Trophoblast cell (in vitro differentiated cells and primary cell): ENCODE data around the gene MLN.
A peak's percentile ranks its signal among the peaks of the same experiment; 100 is the strongest.

ENCODE experiments used
- DNase-seq, 2 donors: peaks; one replicate each; pipeline ENCODE4 v3.0.0-alpha.2; 2016
- H2AFZ ChIP-seq: 2 replicates; pipeline ENCODE4 v1.6.1; 2013; ENCODE audit warnings: low read length, moderate library complexity, mild to moderate bottlenecking; ENCODE audit not compliant: insufficient read depth, poor library complexity
- H2AK5ac ChIP-seq: 2 replicates; pipeline ENCODE4 v1.6.1; 2013; ENCODE audit warnings: mild to moderate bottlenecking, low read length
- H2BK120ac ChIP-seq: 2 replicates; pipeline ENCODE4 v1.6.1; 2013; ENCODE audit warnings: low read length, mild to moderate bottlenecking, moderate library complexity; ENCODE audit not compliant: insufficient read depth, poor library complexity
- H2BK12ac ChIP-seq: 2 replicates; pipeline ENCODE4 v1.6.1; 2013; ENCODE audit warnings: mild to moderate bottlenecking, low read length, moderate library complexity
- H2BK5ac ChIP-seq: 2 replicates; pipeline ENCODE4 v1.6.1; 2013; ENCODE audit warnings: low read length, low read depth, moderate library complexity, mild to moderate bottlenecking; ENCODE audit not compliant: poor library complexity
- H3K14ac ChIP-seq: 2 replicates; pipeline ENCODE4 v1.6.1; 2013; ENCODE audit warnings: mild to moderate bottlenecking, low read length
- H3K18ac ChIP-seq: 2 replicates; pipeline ENCODE4 v1.6.1; 2013; ENCODE audit warnings: mild to moderate bottlenecking, low read length
- H3K23ac ChIP-seq: 2 replicates; pipeline ENCODE4 v1.6.1; 2013; ENCODE audit warnings: low read length
- H3K27ac ChIP-seq: 2 replicates; pipeline ENCODE4 v1.5.1; 2013; ENCODE audit warnings: low read depth, mild to moderate bottlenecking, inconsistent platforms, low read length, moderate library complexity
- H3K27me3 ChIP-seq: 2 replicates; pipeline ENCODE4 v1.6.1; 2013; ENCODE audit warnings: inconsistent platforms, mild to moderate bottlenecking, low read length, moderate library complexity; ENCODE audit not compliant: insufficient read depth
- H3K36me3 ChIP-seq, 2 experiments: 1 replicate in 1 of 2; 2 replicates in 1 of 2; pipeline ENCODE4 v1.6.1; 2013; ENCODE audit warnings: low read length in 2 of 2, mild to moderate bottlenecking in 2 of 2, moderate library complexity in 1 of 2; ENCODE audit not compliant: insufficient read depth in 2 of 2, control insufficient read depth in 1 of 2
- H3K4ac ChIP-seq: 2 replicates; pipeline ENCODE4 v1.6.1; 2013; ENCODE audit warnings: low read depth, mild to moderate bottlenecking, low read length, moderate library complexity
- H3K4me1 ChIP-seq, 2 experiments: 1 replicate in 1 of 2; 2 replicates in 1 of 2; pipeline ENCODE4 v1.6.1; 2013; ENCODE audit warnings: low read length in 2 of 2, mild to moderate bottlenecking in 2 of 2, moderate library complexity in 1 of 2; ENCODE audit not compliant: insufficient read depth in 2 of 2, control insufficient read depth in 1 of 2
- H3K4me2 ChIP-seq: 2 replicates; pipeline ENCODE4 v1.6.1; 2013; ENCODE audit warnings: inconsistent platforms, mild to moderate bottlenecking, low read length, moderate library complexity
- H3K4me3 ChIP-seq: 2 replicates; pipeline ENCODE4 v1.5.1; 2013; ENCODE audit warnings: mild to moderate bottlenecking, low read depth, low read length, inconsistent platforms
- H3K79me1 ChIP-seq: one replicate; pipeline ENCODE4 v1.6.1; 2013; ENCODE audit warnings: low read length
- H3K79me2 ChIP-seq: 2 replicates; pipeline ENCODE4 v1.6.1; 2013; ENCODE audit warnings: low read length, mild to moderate bottlenecking; ENCODE audit not compliant: control insufficient read depth, insufficient read depth, poor library complexity
- H3K9ac ChIP-seq: 2 replicates; pipeline ENCODE4 v1.6.1; 2013; ENCODE audit warnings: mild to moderate bottlenecking, low read length
- H3K9me3 ChIP-seq: 2 replicates; pipeline ENCODE4 v1.6.1; 2013; ENCODE audit warnings: low read depth, mild to moderate bottlenecking, control low read depth, inconsistent platforms, low read length; ENCODE audit not compliant: insufficient read depth
- H4K12ac ChIP-seq: 2 replicates; pipeline ENCODE4 v1.6.1; 2013; ENCODE audit warnings: low read depth, mild to moderate bottlenecking, low read length, moderate library complexity
- H4K8ac ChIP-seq: 2 replicates; pipeline ENCODE4 v1.6.1; 2013; ENCODE audit warnings: low read depth, mild to moderate bottlenecking, low read length, moderate library complexity
- H4K91ac ChIP-seq: one replicate; pipeline ENCODE4 v1.6.1; 2013; ENCODE audit warnings: low read depth, mild to moderate bottlenecking, low read length, moderate library complexity
- WGBS: extraction: QIAGEN DNeasy Blood & Tissue Kit; methylation state at CpG from one replicate; pipeline ENCODE4 v1.1.7; 2013; ENCODE audit warnings: missing lambda C conversion rate; ENCODE audit not compliant: insufficient read length, insufficient coverage; ENCODE audit errors: extremely low coverage; 5-methylcytosine and 5-hydroxymethylcytosine counted together

MLN gene

GRCh38 chr6:33786736-33787135, 17.1 kb downstream of the MLN start:
- H3K79me2 ChIP-seq, result peaks cover 9% of the 10 kb centered on the region
- no peak for DNase-seq
- no peak overlapping the region for H3K4me3 ChIP-seq
- peaks cover 17 to 23% of the 10 kb centered on the region in 2 experiments for H3K4me1 ChIP-seq
- no peak overlapping the region for H4K12ac ChIP-seq
- no peak overlapping the region for H2BK12ac ChIP-seq
- H3K27ac ChIP-seq, result no peak overlapping the region
- H2AK5ac ChIP-seq, result no peak overlapping the region
- H2AFZ ChIP-seq, result no peak overlapping the region
- H4K91ac ChIP-seq, result no peak overlapping the region
- no peak overlapping the region for H3K23ac ChIP-seq
- H3K14ac ChIP-seq, result no peak overlapping the region
- peaks cover 18% of the 10 kb centered on the region for H3K79me1 ChIP-seq
- no peak overlapping the region for H3K18ac ChIP-seq
- H3K9ac ChIP-seq, result no peak overlapping the region
- H3K4me2 ChIP-seq, result no peak overlapping the region
- no peaks in the 10 kb centered on the region for H3K9me3 ChIP-seq
- no peak overlapping the region for H2BK120ac ChIP-seq
- H3K36me3 ChIP-seq, result peaks cover 30 to 31% of the 10 kb centered on the region in 2 experiments
- H4K8ac ChIP-seq, result no peak overlapping the region
- H3K4ac ChIP-seq, result no peak overlapping the region
- H3K27me3 ChIP-seq, result no peaks in the 10 kb centered on the region
- whole genome bisulfite sequencing, result no CpG with 5 or more reads among the region's 3 CpGs
- H2BK5ac ChIP-seq, result no peak overlapping the region

- no peak overlapping the region for H3K18ac ChIP-seq
- peaks cover 9% of the 10 kb centered on the region for H3K79me2 ChIP-seq
- DNase-seq, result peak; percentile 20 to 30
- no peak overlapping the region for H4K91ac ChIP-seq
- H2BK120ac ChIP-seq, result no peak overlapping the region
- H2BK12ac ChIP-seq, result no peak overlapping the region
- no peak overlapping the region for H3K14ac ChIP-seq
- H3K27me3 ChIP-seq, result no peaks in the 10 kb centered on the region
- no peak overlapping the region for H2AFZ ChIP-seq
- no peak overlapping the region for H3K9ac ChIP-seq
- H3K4ac ChIP-seq, result no peak overlapping the region
- no peak overlapping the region for H3K23ac ChIP-seq
- H3K4me3 ChIP-seq, result no peak overlapping the region
- H4K12ac ChIP-seq, result no peak overlapping the region
- peaks cover 24 to 29% of the 10 kb centered on the region in 2 experiments for H3K4me1 ChIP-seq
- H3K4me2 ChIP-seq, result no peak overlapping the region
- no peak overlapping the region for H3K27ac ChIP-seq
- no CpG with 5 or more reads among the region's 3 CpGs for WGBS
- H2AK5ac ChIP-seq, result no peak overlapping the region
- peaks cover 31 to 32% of the 10 kb centered on the region in 2 experiments for H3K36me3 ChIP-seq
- H3K79me1 ChIP-seq, result peaks cover 20% of the 10 kb centered on the region
- H3K9me3 ChIP-seq, result no peaks in the 10 kb centered on the region
- no peak overlapping the region for H4K8ac ChIP-seq
- no peak overlapping the region for H2BK5ac ChIP-seq
These were observed 18.0 kb downstream of the MLN start for GRCh38 chr6:33785778-33786177.

- no peak for DNase-seq
- Histone ChIP-seq H2BK120ac (no peak overlapping the region), H4K91ac (no peak overlapping the region), H3K79me2 (peaks cover 9% of the 10 kb centered on the region), H2AK5ac (no peak overlapping the region), H3K14ac (no peak overlapping the region), H2AFZ (no peak overlapping the region), H3K27ac (no peak overlapping the region), H3K79me1 (peaks cover 20% of the 10 kb centered on the region), H3K4me2 (no peak overlapping the region), H4K8ac (no peak overlapping the region), H3K9ac (no peak overlapping the region), H3K9me3 (peaks cover 1% of the 10 kb centered on the region), H3K23ac (no peak overlapping the region), H3K36me3 (peaks cover 41 to 42% of the 10 kb centered on the region in 2 experiments), H3K18ac (no peak overlapping the region), H4K12ac (no peak overlapping the region), H3K4me3 (no peak overlapping the region), H3K4me1 (peaks cover 27 to 32% of the 10 kb centered on the region in 2 experiments), H3K27me3 (no peaks in the 10 kb centered on the region), H2BK12ac (no peak overlapping the region), H2BK5ac (no peak overlapping the region), H3K4ac (no peak overlapping the region)
- WGBS, result no CpG with 5 or more reads among the region's 13 CpGs
These were observed 19.0 kb downstream of the MLN start for GRCh38 chr6:33784787-33785186.

GRCh38 chr6:33783781-33784520, 19.9 kb downstream of the MLN start:
- H3K36me3 ChIP-seq, result peaks cover 46 to 50% of the 10 kb centered on the region in 2 experiments
- H2AFZ ChIP-seq, result no peak overlapping the region
- no peak overlapping the region for H3K14ac ChIP-seq
- H3K9ac ChIP-seq, result no peak overlapping the region
- H3K4ac ChIP-seq, result no peak overlapping the region
- H4K12ac ChIP-seq, result no peak overlapping the region
- H3K4me1 ChIP-seq, result peaks cover 24 to 28% of the 10 kb centered on the region in 2 experiments
- H3K4me2 ChIP-seq, result no peak overlapping the region
- peak; percentile 43 to 59 for DNase-seq
- no peaks in the 10 kb centered on the region for H3K27me3 ChIP-seq
- no peak overlapping the region for H3K18ac ChIP-seq
- H3K4me3 ChIP-seq, result no peak overlapping the region
- H3K9me3 ChIP-seq, result peaks cover 1% of the 10 kb centered on the region
- no peak overlapping the region for H3K23ac ChIP-seq
- no peak overlapping the region for H2BK12ac ChIP-seq
- H2BK120ac ChIP-seq, result no peak overlapping the region
- no peak overlapping the region for H3K27ac ChIP-seq
- no peak overlapping the region for H4K8ac ChIP-seq
- no peak overlapping the region for H2AK5ac ChIP-seq
- H2BK5ac ChIP-seq, result no peak overlapping the region
- H4K91ac ChIP-seq, result no peak overlapping the region
- peaks cover 9% of the 10 kb centered on the region for H3K79me2 ChIP-seq
- peaks cover 17% of the 10 kb centered on the region for H3K79me1 ChIP-seq
- WGBS, result no CpG with 5 or more reads among the region's 10 CpGs
